Kidney capillary endothelial cell (primary cell): ENCODE data around the gene C15orf61.

Experiments
- DNase-seq: peaks from one replicate; pipeline ENCODE4 v3.0.0-alpha.2; 2018; ENCODE audit warnings: low spot score

Gene C15orf61

DNA sequence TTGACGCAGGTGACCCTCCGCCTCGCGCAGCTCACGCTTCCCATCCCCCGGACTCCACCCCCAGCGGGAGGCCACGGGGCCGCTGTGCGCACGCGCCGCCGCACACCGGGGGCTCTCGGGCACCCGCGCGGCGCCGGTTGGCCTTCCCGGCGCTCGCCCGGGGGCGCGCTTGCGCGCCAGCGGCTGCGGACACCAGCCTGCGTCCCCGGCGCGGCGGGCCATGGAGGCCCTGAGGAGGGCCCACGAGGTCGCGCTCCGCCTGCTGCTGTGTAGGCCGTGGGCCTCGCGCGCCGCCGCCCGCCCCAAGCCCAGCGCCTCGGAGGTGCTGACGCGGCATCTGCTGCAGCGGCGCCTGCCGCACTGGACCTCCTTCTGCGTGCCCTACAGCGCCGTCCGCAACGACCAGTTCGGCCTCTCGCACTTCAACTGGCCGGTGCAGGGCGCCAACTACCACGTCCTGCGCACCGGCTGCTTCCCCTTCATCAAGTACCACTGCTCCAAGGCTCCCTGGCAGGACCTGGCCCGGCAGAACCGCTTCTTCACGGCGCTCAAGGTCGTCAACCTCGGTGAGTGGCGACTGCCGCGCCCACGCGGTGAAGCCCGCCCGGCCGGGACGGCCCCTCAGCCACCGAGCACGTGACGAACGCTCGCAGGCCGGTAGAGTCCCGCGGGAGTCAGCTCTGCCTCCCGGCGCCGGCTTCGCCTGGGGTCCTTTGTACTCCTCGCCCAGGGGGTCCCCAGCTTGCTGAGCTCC, at the start of gene C15orf61:
TSS of gene C15orf61 (plus strand) at position 103 of the 754 bp plus-strand sequence. CDS start at position 221, 118 bp downstream.
- peak; percentile 63 for DNase-seq

DNA sequence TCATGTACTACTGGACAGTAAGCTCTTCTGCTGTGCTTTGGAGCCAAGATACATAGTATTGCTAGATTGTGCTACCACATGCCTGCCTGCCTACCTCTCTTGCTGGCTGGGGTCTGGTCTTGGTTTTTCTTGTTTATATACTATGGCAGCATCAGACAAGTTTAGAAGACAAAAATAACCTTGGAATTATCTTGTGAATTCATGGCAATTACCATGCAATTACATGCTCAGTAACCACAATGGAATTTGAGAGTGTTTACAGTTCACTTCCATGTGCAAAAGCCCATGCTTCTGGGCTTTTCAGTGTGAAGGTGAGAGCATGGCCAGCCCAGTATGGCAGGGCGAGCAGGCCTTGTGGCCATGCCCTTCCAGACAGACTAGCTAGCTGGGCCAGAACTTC, 48.0 kb upstream of the C15orf61 start:
- no peak for DNase-seq

DNA sequence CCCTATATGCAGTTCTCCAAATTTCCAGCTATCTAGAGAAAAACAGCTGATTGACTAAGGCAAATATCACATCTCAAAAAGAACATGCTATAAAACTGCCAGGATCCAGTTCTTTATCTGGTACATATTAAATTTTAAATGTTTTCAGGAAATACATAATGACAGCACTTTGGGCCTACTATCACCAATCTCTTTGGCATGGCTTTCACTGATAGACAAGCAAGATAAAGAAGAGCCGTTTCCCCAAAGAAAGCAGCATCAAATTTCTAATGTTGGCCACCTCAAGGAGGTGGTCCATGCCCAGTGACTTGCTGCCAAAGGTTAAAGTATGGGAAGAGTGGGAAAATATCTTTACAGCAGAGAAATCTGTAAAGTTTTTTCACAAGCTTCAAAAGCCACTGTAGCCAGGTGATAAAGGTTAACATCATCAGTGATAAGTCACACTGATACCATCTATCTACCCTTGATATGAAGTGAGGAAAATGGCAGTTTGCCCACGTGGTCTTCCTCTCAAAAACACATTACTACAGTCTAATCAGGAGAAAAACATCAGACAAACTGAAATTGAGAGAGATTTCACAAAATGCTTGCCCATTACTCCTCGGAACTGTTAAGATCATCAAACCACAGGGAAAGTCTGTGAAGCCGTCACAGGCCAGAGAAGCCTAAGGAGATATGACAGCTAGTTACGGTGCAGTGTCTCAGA, 46.4 kb upstream of the C15orf61 start:
- no peak for DNase-seq

DNA sequence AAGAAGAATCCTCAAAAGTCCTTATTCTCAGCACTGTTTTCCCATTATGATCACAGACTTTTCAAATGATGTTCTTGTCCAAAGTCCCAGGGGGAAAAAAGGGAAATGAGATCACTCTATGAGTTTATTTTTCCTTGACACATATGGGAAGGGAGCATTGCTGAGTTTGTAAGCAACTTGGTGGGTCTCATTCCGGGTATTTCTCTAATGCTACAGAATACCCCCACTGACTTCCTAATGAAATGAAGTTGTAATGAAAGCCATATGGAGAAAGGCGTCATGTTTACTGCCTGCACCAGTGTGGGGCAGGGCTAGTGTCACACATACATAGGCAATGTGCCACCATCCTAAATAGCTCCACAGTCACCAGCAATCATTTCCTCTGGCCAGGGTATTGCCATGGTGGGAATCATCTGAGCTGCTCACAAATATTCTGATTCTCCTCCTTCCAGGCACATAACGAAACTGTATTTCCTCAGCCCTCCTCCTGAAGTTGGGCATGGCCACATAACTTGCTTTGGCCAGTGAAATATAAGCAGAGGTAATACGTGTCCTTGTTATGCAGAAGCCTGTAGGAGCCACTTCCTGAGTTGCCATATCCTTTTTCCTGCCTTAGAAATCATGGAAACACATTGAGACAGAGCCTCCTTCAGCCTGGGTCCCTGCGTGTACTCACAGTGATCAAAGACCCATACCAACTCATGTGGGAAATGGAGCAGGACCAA, 41.0 kb upstream of the C15orf61 start:
- peak; percentile 71 for DNase-seq

DNA sequence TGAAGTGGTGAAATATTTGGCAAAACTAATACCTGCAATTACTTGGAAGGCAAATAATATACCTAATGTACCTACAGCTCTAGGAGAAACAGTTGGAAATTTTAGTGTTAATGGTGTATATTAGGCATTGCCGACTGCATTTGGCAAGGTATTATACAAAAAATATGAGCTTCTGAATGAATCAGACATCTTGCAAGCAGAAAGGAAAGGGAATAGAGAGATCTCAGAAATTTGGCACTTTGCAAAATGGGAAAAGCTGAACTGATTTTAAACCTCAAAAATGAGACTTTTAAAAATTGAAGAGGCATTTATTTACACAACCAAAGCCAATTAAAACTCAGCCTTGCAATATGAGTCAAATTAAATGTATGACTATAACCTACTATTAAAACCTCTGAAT, 40.2 kb upstream of the C15orf61 start:
- DNase-seq = no peak

DNA sequence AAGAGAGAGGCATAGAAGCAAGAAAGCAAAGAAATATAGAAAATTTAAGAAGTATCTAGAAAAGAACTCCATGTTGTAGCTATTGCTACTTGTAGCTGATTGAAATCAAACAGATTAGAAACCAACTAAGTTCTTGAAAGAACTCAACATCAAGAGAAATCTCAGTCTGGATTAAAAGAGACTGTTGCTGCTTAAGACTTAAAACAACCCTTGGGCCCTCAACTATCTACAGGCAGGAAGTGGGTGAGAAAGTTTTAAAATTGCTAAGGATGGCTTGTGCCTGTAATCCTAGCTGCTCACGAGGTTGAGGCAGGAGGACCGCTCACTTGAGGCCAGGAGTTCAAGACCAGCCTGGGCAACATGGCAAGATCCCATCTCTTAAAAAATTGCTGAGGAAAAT, 39.3 kb upstream of the C15orf61 start:
- DNase-seq = no peak

DNA sequence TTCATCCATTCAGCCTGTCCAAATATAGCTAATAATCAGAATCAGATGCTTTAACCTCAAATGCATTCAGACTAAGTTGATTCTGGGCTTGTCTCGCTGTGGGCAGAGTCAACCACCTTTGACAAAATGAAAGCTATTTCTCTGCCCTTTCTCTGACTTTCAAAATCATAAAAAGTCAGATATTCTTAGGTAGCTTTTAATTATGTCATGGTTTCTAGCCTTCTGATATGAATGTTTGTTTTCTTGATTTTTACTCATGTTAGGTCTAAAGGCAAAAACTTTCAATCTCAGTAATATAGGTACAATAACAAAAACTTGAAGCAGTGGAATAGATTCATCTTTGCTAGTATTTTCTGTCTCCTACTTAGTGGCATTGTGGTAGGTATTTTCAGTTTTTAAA, 25.3 kb upstream of the C15orf61 start:
- no peak for DNase-seq

DNA sequence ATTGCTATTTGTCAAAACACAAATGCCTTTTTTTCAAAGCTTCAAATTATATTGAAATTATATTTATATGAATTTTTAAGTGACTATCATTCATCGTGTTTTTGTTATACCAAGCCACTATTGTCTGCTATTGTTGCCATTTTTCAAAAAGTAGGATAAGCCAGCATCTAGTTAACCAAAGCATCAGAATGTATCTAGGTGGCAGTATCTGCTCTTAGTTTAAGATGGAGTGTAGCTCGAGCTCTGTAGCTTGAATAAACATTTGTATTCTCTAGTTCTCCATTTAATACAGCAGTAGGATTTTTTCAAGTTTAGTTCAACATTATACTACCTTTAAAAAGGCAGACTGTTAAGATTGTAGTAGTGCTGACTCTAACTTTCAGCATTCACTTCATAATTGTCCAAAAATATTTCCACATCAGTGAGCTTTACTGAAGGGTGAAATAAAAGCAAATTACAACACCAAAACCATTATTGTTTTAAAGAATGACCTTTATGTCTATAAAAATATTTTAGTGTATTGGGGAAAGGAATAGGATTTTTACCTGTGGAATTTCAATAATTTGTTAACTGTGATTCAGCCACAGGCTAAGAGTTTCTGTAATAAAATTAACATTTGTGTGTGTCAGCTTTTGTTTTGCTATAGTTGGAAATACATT, 19.6 kb upstream of the C15orf61 start:
- DNase-seq = no peak

DNA sequence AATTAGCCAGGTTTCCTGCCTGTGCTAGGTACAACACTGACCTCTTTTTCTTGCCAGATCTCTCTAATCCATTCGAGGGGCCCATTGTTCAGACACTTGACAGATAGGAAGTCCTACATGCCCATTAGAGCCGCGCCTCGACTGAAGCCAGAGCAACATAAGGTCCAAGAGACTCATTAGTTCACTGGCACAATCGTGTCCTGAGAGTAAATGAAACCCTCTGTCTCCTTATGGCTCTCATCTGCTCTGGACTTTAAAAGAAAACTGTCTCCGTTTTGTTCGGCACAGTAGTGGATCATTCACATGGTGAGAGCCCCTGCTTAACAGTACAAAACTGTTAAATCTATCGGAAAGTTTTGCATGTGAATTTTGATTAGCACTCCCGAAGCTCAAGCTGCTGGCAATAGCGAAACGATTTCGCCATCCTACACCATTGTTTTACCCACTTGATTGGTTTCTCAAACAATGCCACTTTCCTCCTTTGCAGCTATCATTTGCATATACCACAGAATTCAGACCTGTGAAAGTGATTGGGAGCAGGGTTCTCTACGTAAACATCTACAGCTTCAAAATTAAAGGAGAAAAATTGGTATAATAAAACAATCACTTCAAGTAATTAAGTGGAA, 19.0 kb upstream of the C15orf61 start:
- DNase-seq = no peak

DNA sequence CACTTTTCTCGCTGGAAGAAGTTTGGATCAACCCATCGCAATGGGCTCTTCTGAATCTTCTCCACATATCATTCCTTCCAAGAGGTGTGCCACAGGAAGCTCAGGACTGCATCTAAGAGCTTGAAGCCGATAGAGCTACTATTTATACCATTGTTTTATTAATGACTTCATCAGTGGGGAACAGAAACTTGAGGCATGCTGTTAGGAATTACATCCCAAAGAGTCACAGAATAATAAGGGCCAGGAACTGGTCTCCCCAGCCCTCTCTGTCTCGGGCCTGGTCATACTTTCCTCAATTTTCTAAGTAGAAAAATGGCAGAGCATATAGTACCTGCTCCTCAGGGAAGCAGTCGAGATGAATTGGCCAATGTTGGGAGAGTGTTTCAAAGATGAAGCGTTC, 16.9 kb upstream of the C15orf61 start:
- DNase-seq = no peak

DNA sequence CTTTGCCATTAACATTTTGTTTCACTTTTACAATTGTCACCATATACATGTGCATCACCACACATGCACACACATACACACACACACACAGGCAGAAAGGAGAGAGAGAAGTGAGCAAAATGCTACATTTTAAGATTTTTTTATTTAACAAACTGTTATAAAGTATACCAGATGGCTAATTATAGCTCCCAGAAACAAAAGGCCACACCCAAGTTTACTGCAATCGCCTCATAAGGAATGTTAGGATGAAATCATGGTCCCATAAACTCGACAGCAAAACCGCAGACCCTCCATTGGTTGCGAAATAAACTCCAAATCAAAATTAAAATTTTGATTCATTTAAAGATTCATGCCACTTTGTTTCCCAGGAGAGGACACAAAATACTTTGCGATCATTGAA, 16.1 kb upstream of the C15orf61 start:
- DNase-seq = no peak

DNA sequence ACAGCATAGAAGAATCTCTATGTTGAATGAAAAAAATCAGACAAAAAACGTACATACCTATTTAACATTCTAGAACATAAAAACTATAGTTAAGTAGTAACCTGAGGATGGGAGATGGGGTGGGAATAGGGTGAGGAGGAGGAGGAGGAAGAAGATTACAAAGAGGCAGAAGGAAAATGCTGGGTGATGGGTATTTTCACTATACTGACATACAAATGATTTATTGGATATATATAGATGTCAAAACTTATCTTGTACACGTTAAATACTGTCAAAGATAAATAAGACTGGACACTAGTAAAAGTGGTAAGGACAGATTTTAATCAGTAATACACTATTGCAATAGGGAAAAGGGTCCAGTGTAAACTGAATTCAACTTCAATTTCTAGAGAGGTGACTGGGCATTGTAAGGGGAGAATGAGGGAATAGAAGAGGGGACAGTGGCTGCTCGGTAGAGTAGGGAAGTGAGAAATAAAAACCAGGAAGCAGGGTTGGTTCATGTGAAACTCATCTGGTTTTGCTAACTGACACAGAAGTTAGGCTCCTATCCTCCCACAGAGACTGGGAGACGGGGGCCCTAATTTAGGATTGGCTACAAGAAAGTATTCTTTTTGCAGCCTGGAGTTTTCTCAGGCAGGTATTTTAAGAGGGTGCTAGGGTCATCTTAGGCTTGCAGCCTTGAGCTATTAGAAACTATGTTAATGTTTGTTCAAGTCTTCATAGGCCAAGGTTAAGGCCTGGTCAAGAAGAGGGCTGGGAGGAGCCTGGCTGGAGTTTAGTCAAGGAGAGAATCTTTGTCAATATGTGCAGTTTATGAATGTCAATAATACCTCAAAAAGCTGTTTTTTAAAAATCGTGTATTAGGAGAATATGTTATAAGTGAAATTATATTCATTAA, 15.0 kb upstream of the C15orf61 start:
- DNase-seq = no peak

DNA sequence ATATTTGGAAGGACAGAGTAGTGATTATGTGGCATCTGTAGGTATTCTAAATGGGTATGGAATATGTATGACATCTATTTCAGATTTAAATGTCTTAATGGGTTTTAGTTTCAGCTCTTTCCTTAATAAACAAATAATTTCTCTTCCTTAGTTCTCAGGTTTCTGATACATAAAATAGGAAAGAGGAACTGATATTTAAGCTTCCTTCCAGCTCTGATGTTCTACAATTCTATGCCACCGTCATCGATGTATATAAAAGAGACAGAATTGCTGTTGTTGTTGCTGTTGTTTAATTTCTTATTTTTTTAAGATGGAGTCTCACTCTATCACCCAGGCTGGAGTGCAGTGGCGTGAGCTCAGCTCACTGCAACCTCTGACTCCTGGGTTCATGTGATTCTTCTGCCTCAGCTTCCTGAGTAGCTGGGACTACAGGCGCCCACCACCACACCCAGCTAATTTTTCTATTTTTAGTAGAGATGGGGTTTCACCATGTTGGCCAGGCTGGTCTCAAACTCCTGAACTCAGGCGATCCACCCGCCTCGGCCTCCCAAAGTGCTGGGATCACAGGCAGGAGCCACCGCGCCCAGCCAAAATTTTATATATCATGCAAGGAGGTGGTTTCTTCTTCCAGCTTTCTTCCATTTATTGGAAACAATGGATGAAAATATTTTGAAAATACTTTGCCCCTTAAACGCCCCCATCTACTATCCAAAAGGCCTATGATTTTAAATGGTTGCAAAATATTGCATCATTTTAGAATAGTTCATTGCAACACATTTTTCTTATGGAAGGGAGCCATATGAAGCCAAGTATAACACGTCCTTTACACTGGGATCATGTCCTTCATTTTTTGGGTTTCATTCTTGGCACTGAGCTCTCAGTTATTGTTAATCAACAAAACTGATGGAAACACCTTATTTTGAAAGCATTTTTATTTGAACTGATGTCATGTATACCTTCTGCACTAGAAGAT, 13.9 kb upstream of the C15orf61 start:
- DNase-seq = no peak

DNA sequence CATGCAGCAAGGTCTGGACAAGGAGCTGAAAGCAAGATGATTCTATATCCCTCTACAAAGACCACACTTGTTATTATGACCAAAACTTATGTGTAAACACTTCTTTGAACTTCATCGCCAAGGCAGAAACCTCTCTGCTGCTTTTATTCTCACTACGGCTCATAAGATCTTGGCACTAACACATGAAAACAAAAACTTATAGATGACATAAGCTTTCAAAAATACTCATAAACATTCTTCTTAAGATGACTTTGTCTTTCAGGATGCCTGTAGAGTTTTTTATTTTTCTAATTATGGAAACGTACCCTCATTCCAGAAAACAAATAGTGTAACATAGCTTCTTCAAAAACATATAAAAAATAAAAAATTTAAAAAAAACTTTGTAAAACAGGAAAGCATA, 12.5 kb upstream of the C15orf61 start:
- DNase-seq = no peak

DNA sequence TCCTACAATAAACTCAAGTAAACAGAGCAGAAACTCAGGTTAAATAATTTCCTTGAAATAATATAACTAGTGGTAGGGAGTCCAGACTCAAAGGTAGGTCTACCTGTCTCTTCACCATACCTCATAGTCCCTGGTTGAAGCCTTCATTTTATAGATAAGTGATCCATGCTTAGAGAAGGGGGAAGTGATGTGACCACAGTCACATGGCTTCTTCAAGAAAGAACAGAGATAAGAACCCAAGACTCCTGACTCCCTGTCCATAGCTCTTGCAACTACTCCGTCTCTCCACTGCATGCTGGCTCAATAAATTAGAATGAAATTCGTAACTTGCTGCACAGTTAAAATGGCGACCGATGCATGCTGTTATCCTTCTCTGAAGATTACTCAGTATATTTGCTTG, 11.0 kb upstream of the C15orf61 start:
- DNase-seq = no peak

DNA sequence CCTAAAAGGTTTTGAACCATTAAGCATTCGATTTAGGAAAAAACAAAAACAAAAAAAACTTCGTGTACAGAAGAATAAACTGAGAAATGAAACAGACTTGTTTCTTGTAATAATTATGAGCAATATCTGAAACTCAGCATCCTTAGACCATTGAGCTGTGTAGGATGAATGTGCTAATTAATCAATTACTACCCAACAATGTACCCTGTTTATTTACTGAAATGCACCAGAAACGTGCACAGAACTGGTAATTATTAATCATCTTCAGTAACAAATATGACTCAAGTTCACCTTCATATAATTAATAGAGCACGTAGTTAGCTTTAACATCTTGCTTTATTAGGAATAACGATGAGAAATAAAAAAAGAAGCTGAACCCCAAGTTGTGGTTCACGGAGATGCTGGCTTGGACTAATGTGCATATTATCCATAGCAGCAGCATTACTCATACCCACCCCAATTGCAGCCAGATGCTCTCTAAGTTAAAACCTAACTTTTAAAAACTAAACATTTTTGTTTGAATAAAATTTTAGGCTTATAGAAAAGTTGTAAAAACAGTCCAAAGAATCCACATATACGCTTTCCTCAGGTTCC, 10.2 kb upstream of the C15orf61 start:
- no peak for DNase-seq

DNA sequence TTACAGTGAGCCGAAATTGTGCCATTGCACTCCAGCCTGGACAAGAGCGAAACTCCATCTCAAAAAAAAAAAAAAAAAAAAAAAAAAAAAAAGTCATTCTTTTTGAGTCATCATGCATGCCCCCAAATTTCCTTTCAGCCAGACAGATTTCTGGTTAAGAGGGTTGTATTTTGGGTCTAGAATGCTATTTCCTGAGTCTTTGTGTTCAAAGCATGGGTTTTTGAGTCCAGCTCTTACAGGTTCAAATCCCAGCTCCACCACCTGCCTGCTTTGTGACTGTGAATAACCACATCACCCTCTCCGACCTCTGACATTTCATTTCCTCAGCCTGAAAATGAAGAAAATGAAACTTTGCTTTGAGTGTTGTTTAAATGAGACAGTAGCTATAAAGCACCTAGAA, 9.3 kb upstream of the C15orf61 start:
- DNase-seq = no peak

DNA sequence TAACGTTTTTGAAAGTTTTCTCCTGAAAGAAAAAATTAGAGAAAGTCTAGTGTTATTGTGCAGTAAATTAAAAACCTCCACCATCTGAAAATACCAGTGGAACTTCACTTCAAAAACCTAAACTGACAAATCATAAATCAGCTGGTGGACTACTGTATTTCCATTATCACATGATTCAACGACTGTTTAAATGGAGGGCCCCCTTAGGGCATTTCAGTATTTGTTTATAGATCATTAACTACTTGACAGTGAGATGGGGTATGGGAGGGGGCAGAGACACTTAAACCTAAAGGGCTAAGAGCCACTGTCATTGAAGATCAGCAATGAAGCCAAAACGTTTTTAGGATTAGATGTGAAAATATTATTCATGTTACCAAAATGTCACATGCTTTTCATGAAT, 8.8 kb upstream of the C15orf61 start:
- DNase-seq = no peak

DNA sequence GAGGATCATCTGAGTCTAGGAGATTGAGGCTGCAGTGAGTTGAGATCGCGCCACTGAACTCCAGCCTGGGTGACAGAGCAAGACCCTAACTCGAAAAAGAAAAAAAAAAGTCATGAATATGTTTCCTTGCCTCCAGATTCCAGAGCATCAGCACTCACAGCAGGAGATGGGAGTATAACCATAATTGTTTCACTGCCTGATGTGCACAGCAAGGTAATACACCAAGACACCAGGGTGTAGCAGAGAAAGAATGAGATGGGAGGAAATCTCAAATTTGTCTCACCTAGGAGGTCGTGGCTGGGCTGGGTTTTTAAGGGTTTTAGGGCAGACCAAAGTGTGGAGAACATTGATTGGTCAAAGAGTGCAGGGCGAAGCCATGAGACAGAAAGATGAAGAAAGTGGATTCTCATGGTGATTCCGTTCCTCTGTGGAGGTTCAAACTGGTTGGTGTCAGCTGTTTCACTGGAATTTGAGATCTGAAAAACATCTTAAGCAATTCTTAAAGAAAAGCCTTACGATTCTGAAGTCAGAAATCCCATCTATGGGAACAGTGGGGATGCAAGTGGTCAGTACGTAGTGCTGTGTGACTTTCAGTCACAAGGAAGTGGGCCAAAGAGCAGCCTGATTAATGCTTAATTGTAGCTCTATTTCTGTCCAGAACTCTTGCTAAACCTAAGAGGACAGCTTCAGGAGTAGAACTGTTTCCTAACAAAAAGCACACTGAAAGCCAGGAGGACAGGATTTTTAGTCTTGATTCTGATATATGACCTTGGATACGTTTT, 7.8 kb upstream of the C15orf61 start:
- DNase-seq = no peak
